Endothelial cell of umbilical vein (primary cell): ENCODE data around the gene NQO1. TPM values are rescaled to one million over a fixed set of nuclear protein-coding genes. Genes with fewer than 3 reads are reported as not detected.

Experiments
- BruUV-seq: library from RNA; stranded (reverse); fragments of 400-500 nt; replicated peaks from 2 replicates; lab custom pipeline; 2021; lab: Mats Ljungman, UMichigan
- CTCF ChIA-PET: fragments of 300-600, 350-600 bp; sonication (Branson Sonifier 250); formaldehyde crosslinking; loops from one replicate; lab custom pipeline; 2021; ENCODE audit warnings: antibody characterized with exemption, inconsistent platforms; lab: Charles Lee
- POLR2A ChIA-PET: fragments of 300-600, 350-600 bp; sonication (Branson Sonifier 250); formaldehyde crosslinking; loops from one replicate; lab custom pipeline; 2021; ENCODE audit warnings: antibody characterized with exemption, inconsistent platforms; lab: Charles Lee
- DNase-seq: peaks from one replicate; pipeline ENCODE4 v3.0.0-alpha.2; 2011; ENCODE audit warnings: low read depth, low spot score
- FAIRE-seq: peaks from 2 replicates; lab custom pipeline; 2011; peaks lifted over from hg19 to GRCh38; lab: Jason Lieb, UNC
- H2AFZ ChIP-seq: 2 replicates; pipeline ENCODE4 v1.6.0; 2012; ENCODE audit warnings: low read depth, low read length, control low read depth, inconsistent platforms
- H3K27ac ChIP-seq: 2 replicates; pipeline ENCODE4 v1.5.1; 2011; ENCODE audit warnings: low read depth, mild to moderate bottlenecking, control low read depth, low read length, moderate library complexity; ENCODE audit not compliant: insufficient read depth
- H3K27me3 ChIP-seq, 2 experiments: 2 replicates each; pipeline versions ENCODE4 v1.6.0 to v1.6.1; 2011; ENCODE audit warnings: low read length in 2 of 2, mixed read lengths in 1 of 2; ENCODE audit not compliant: control insufficient read depth in 2 of 2, insufficient read depth in 2 of 2
- H3K36me3 ChIP-seq, 2 experiments: 2 replicates in 1 of 2; 3 replicates in 1 of 2; pipeline ENCODE4 v1.5.1; 2011; ENCODE audit warnings: low read length in 2 of 2, mild to moderate bottlenecking in 1 of 2, moderate library complexity in 1 of 2; ENCODE audit not compliant: control insufficient read depth in 2 of 2, insufficient read depth in 2 of 2; ENCODE audit errors: extremely low read depth in 1 of 2
- H3K4me1 ChIP-seq: 3 replicates; pipeline ENCODE4 v1.5.1; 2011; ENCODE audit warnings: mild to moderate bottlenecking, low read length; ENCODE audit not compliant: control insufficient read depth, insufficient read depth; ENCODE audit errors: extremely low read depth
- H3K4me2 ChIP-seq: 2 replicates; pipeline ENCODE4 v1.6.1; 2011; ENCODE audit warnings: low read length, control low read depth, mixed read lengths; ENCODE audit not compliant: insufficient read depth
- H3K4me3 ChIP-seq, 3 experiments: fragments of 200-600 bp in 1 of 3; sonication (generic), shearing (Covaris generic) in 1 of 3; replicated peaks in 1 of 3; 2 replicates each; pipeline ENCODE4 v1.5.1; 2011 to 2016; ENCODE audit warnings: control low read depth in 3 of 3, low read length in 3 of 3, mild to moderate bottlenecking in 2 of 3, inconsistent platforms in 1 of 3, low read depth in 1 of 3, moderate library complexity in 1 of 3; ENCODE audit not compliant: insufficient read depth in 1 of 3
- H3K79me2 ChIP-seq: 2 replicates; pipeline ENCODE4 v1.6.0; 2012; ENCODE audit warnings: low read length, inconsistent platforms; ENCODE audit not compliant: control insufficient read depth, insufficient read depth
- H3K9ac ChIP-seq: replicated peaks from 2 replicates; pipeline ENCODE3; 2011; ENCODE audit warnings: low read length, control low read depth; ENCODE audit not compliant: insufficient read depth; ENCODE audit errors: extremely low read depth
- H3K9me1 ChIP-seq: replicated peaks from 3 replicates; pipeline ENCODE4 v1.6.0; 2011; ENCODE audit warnings: mild to moderate bottlenecking, low read length; ENCODE audit not compliant: control insufficient read depth, insufficient read depth; ENCODE audit errors: extremely low read depth
- H3K9me3 ChIP-seq: replicated peaks from 2 replicates; pipeline ENCODE4 v1.5.1; 2012; ENCODE audit warnings: low read length, inconsistent platforms; ENCODE audit not compliant: control insufficient read depth, insufficient read depth
- H4K20me1 ChIP-seq: replicated peaks from 2 replicates; pipeline ENCODE3; 2011; ENCODE audit warnings: mild to moderate bottlenecking, low read length; ENCODE audit not compliant: control insufficient read depth, insufficient read depth; ENCODE audit errors: extremely low read depth
- CTCF ChIP-seq, 2 donors: IDR thresholded peaks; 1 replicate in 1 of 2; 2 replicates in 1 of 2; pipeline ENCODE4 v1.5.1; 2011; ENCODE audit warnings: low read length in 2 of 2, mild to moderate bottlenecking in 2 of 2, moderate library complexity in 2 of 2, control low read depth in 1 of 2, inconsistent platforms in 1 of 2, low read depth in 1 of 2; ENCODE audit not compliant: insufficient read depth in 1 of 2; ENCODE audit errors: extremely low read depth in 1 of 2
- EZH2 ChIP-seq: IDR thresholded peaks from 2 replicates; pipeline ENCODE4 v1.6.1; 2012; ENCODE audit warnings: borderline replicate concordance, low read depth, mild to moderate bottlenecking, moderate library complexity, low read length, inconsistent platforms; ENCODE audit not compliant: severe bottlenecking
- FOS ChIP-seq: IDR thresholded peaks from 2 replicates; pipeline ENCODE4 v1.6.1; 2011; ENCODE audit warnings: mild to moderate bottlenecking, low read length, moderate library complexity, borderline replicate concordance; ENCODE audit not compliant: insufficient read depth
- GATA2 ChIP-seq: IDR thresholded peaks from 2 replicates; pipeline ENCODE4 v1.7.0; 2011; ENCODE audit warnings: low read depth, mild to moderate bottlenecking, moderate library complexity, mixed read lengths, low read length; ENCODE audit not compliant: insufficient read length, insufficient read depth
- JUN ChIP-seq: IDR thresholded peaks from 2 replicates; pipeline ENCODE4 v1.6.1; 2011; ENCODE audit warnings: borderline replicate concordance, low read depth; ENCODE audit not compliant: insufficient read length, insufficient read depth
- MAX ChIP-seq: IDR thresholded peaks from 2 replicates; pipeline ENCODE4 v1.6.1; 2011; ENCODE audit not compliant: insufficient read depth, insufficient read length
- MYC ChIP-seq: IDR thresholded peaks from one replicate; pipeline ENCODE4 v1.6.1; 2011; ENCODE audit warnings: mild to moderate bottlenecking, low read depth, low read length
- POLR2A ChIP-seq: IDR thresholded peaks from 2 replicates; pipeline ENCODE4 v1.6.1; 2012; ENCODE audit warnings: low read depth, mild to moderate bottlenecking, control low read depth, low read length
- POLR2AphosphoS5 ChIP-seq: IDR thresholded peaks from 2 replicates; pipeline ENCODE4 v1.6.1; 2012; ENCODE audit warnings: low read depth, mild to moderate bottlenecking, control low read depth, low read length, moderate library complexity; ENCODE audit not compliant: insufficient read depth
- dilution Hi-C: fragments of 300-500 bp; cut with MboI; formaldehyde crosslinking; loops from one replicate; pipeline ENCODE4 v1.15.0; 2019; ENCODE audit warnings: low sequenced_read_pairs; ENCODE audit not compliant: extremely low pct_ligation_motif_present
- intact Hi-C: fragments of 100-400 bp; cut with micrococcal nuclease; formaldehyde crosslinking; loops from one replicate; pipeline ENCODE4 v1.10.0; 2022
- polyA plus RNA-seq, 4 experiments: library from polyadenylated mRNA; depleted of rRNA in 3 of 4; stranded (reverse) in 3 of 4; unstranded in 1 of 4; fragments of >200 nt; gene quantifications; 2 replicates each; pipeline versions ENCODE4 v1.2.1 to v1.2.3, GENCODE V29; 2011 to 2012; ENCODE audit warnings: missing spikeins in 1 of 4
- total RNA-seq: library from RNA; stranded (reverse); gene quantifications from 2 replicates; pipeline ENCODE4 v1.2.3, GENCODE V29; 2021

NQO1 gene
- total and polyA plus RNA-seq, 2 donors (not counting 3 experiments of a cell fraction or from before 2014, with no cell fraction given): 257 to 345 TPM

- Histone ChIP-seq H3K9me3 (no peaks in the 10 kb centered on the region), H4K20me1 (no peaks in the 10 kb centered on the region), H3K36me3 (peaks cover 27 to 36% of the 10 kb centered on the region in 2 experiments), H3K4me1 (peaks cover 7% of the 10 kb centered on the region), H3K4me2 (no peak overlapping the region), H3K9me1 (no peaks in the 10 kb centered on the region), H3K27ac (no peak overlapping the region), H3K27me3 (no peaks in the 10 kb centered on the region), H3K9ac (no peak overlapping the region), H3K4me3 (no peak overlapping the region), H3K79me2 (peaks cover 15% of the 10 kb centered on the region), H2AFZ (no peak overlapping the region)
- no peak for FAIRE-seq
- intact Hi-C loops (no loop called here), dilution Hi-C loops (no loop called here)
- DNase-seq: no peak
- no TSS peak for BruUV-seq
- ChIA-PET CTCF (interaction anchor here (1.0 to 1.4 kb wide), 2 partner anchors 8 to 350 kb away, joined by 3 to 8 read pairs; partner anchors contain the start of gene NOB1), POLR2A (no interaction called here)
- TF ChIP-seq MAX: no peak
- no peak for TF ChIP-seq POLR2A
- no peak for TF ChIP-seq CTCF (IDR thresholded peaks at IDR 0.05; ENCODE audit: extremely low read depth in 1 of 2, insufficient read depth in 1 of 2, low read depth in 1 of 2, low read length in 2 of 2)
- TF ChIP-seq POLR2AphosphoS5: no peak
- TF ChIP-seq JUN: no peak
- TF ChIP-seq MYC: no peak
- no peak for TF ChIP-seq GATA2
- no peak for TF ChIP-seq FOS
- no peak for TF ChIP-seq EZH2
Measured at GRCh38 chr16:69745959-69746358, 19.6 kb upstream of the NQO1 start.
